PC-9 (cell line): Measurements from ENCODE around the gene ZFX. TPM values are rescaled to one million over a fixed set of nuclear protein-coding genes. Genes with fewer than 3 reads are reported as not detected.

ENCODE experiments used
- BruUV-seq: library from RNA; stranded (reverse); fragments of 400-500 nt; replicated peaks from 2 replicates; lab custom pipeline; 2021; lab: Mats Ljungman, UMichigan
- CTCF ChIA-PET: fragments of 300-600 bp; sonication (Branson Sonifier 250); formaldehyde crosslinking; loops from one replicate; lab custom pipeline; 2022; ENCODE audit warnings: antibody characterized with exemption; lab: Charles Lee
- POLR2A ChIA-PET: fragments of 300-600 bp; sonication (Branson Sonifier 250); formaldehyde crosslinking; loops from one replicate; lab custom pipeline; 2022; ENCODE audit warnings: antibody characterized with exemption; ENCODE audit not compliant: unreplicated experiment; lab: Charles Lee
- DNase-seq, 2 experiments: peaks; one replicate each; pipeline versions ENCODE4 v3.0.0 to v3.0.0-alpha.2; 2015 to 2022; ENCODE audit warnings: mixed read lengths in 1 of 2
- H2AFZ ChIP-seq: fragments of 200-600 bp; sonication (generic); 2 replicates; pipeline ENCODE4 v1.8.1; 2017; ENCODE audit warnings: antibody characterized with exemption
- H3F3A ChIP-seq: fragments of 200-600 bp; sonication (generic); 2 replicates; pipeline ENCODE4 v1.8.1; 2017; ENCODE audit warnings: antibody characterized with exemption, mild to moderate bottlenecking, low read depth; ENCODE audit not compliant: insufficient read depth
- H3K27ac ChIP-seq: fragments of 200-600 bp; sonication (generic); 2 replicates; pipeline ENCODE4 v1.6.1; 2016; ENCODE audit warnings: mixed run types
- H3K27me3 ChIP-seq: fragments of 200-600 bp; sonication (generic); 2 replicates; pipeline ENCODE4 v1.6.1; 2016; ENCODE audit warnings: low read depth, mixed run types; ENCODE audit not compliant: insufficient read depth
- H3K36me3 ChIP-seq: fragments of 200-600 bp; sonication (generic); 2 replicates; pipeline ENCODE4 v1.6.1; 2016; ENCODE audit warnings: low read depth, mixed run types
- H3K4me1 ChIP-seq: fragments of 200-600 bp; sonication (generic); replicated peaks from 2 replicates; pipeline ENCODE4 v1.6.1; 2016; ENCODE audit warnings: mixed run types; ENCODE audit not compliant: insufficient read depth
- H3K4me2 ChIP-seq: fragments of 200-600 bp; sonication (generic); 2 replicates; pipeline ENCODE4 v1.6.1; 2017; ENCODE audit warnings: mixed run types
- H3K4me3 ChIP-seq: fragments of 200-600 bp; sonication (generic); 2 replicates; pipeline ENCODE4 v1.6.1; 2016; ENCODE audit warnings: mixed run types
- H3K79me2 ChIP-seq: fragments of 200-600 bp; sonication (generic); 2 replicates; pipeline ENCODE4 v1.6.1; 2017; ENCODE audit warnings: low read depth, mixed run types
- H3K9me2 ChIP-seq: fragments of 200-600 bp; sonication (generic); 2 replicates; pipeline ENCODE4 v1.8.1; 2017; ENCODE audit warnings: mild to moderate bottlenecking; ENCODE audit not compliant: insufficient read depth
- H3K9me3 ChIP-seq: fragments of 200-600 bp; sonication (generic); 2 replicates; pipeline ENCODE4 v1.8.1; 2016; ENCODE audit warnings: low read depth; ENCODE audit not compliant: insufficient read depth
- H4K20me1 ChIP-seq: fragments of 200-600 bp; sonication (generic); 2 replicates; pipeline ENCODE4 v1.8.1; 2017; ENCODE audit not compliant: insufficient read depth
- CTCF ChIP-seq: fragments of 200-600 bp; sonication (generic); conservative IDR thresholded peaks from 2 replicates; pipeline ENCODE4 v1.6.1; 2017; ENCODE audit warnings: mixed run types, antibody characterized with exemption, mild to moderate bottlenecking, moderate library complexity
- EZH2 ChIP-seq: fragments of 200-600 bp; sonication (generic); IDR thresholded peaks from 2 replicates; pipeline ENCODE4 v1.8.0; 2017; ENCODE audit warnings: antibody characterized with exemption, low read depth
- intact Hi-C: fragments of 100-400 bp; cut with micrococcal nuclease; formaldehyde crosslinking; loops from one replicate; pipeline ENCODE4 v1.10.0; 2022; ENCODE audit not compliant: unreplicated experiment
- total RNA-seq: library from RNA; stranded (reverse); gene quantifications from 2 replicates; pipeline ENCODE4 v1.2.3, GENCODE V29; 2021

The ZFX gene
- total RNA-seq, 1 experiment from 2014 or later = 39.6 TPM

GRCh38 chrX:24198101-24198500 lies 48.6 kb downstream of the ZFX start:
- ChIA-PET POLR2A (no interaction called here), CTCF (no interaction called here)
- no peak for DNase-seq
- Histone ChIP-seq H3K27ac (no peak overlapping the region), H2AFZ (no peak overlapping the region), H3K79me2 (peaks cover 59% of the 10 kb centered on the region), H3K36me3 (no peaks in the 10 kb centered on the region; the same call in 1 of the 2 replicates), H3K9me2 (no peaks in the 10 kb centered on the region), H3K4me3 (no peak overlapping the region), H3K27me3 (no peaks in the 10 kb centered on the region), H3K9me3 (no peaks in the 10 kb centered on the region), H3K4me1 (no peaks in the 10 kb centered on the region), H4K20me1 (peaks cover 33% of the 10 kb centered on the region), H3F3A (peaks cover 4% of the 10 kb centered on the region; the same call in 1 of the 2 replicates), H3K4me2 (no peak overlapping the region)
- intact Hi-C loops = no loop called here
- no TSS peak for BruUV-seq
- no peak for TF ChIP-seq EZH2
- TF ChIP-seq CTCF = no peak

- Histone ChIP-seq H3K9me2 (no peaks in the 10 kb centered on the region), H3K4me2 (no peak overlapping the region), H3K4me1 (no peaks in the 10 kb centered on the region), H3K79me2 (peaks cover 65% of the 10 kb centered on the region), H2AFZ (no peak overlapping the region), H4K20me1 (peaks cover 35% of the 10 kb centered on the region), H3K27ac (no peak overlapping the region), H3K4me3 (no peak overlapping the region), H3K9me3 (no peaks in the 10 kb centered on the region), H3F3A (peaks cover 4% of the 10 kb centered on the region; the same call in 1 of the 2 replicates), H3K27me3 (no peaks in the 10 kb centered on the region), H3K36me3 (no peaks in the 10 kb centered on the region)
- DNase-seq = no peak
- intact Hi-C loops = no loop called here
- ChIA-PET CTCF (no interaction called here), POLR2A (no interaction called here)
- no TSS peak for BruUV-seq
- TF ChIP-seq EZH2 = no peak
- no peak for TF ChIP-seq CTCF
These were observed 50.6 kb downstream of the ZFX start for GRCh38 chrX:24200133-24200532.

- Histone ChIP-seq H3K4me1 (no peaks in the 10 kb centered on the region), H3K9me3 (no peaks in the 10 kb centered on the region), H3F3A (peaks cover 4% of the 10 kb centered on the region; the same call in 1 of the 2 replicates), H3K79me2 (peaks cover 62% of the 10 kb centered on the region), H3K4me2 (no peak overlapping the region), H3K36me3 (no peaks in the 10 kb centered on the region), H3K4me3 (no peak overlapping the region), H2AFZ (no peak overlapping the region), H4K20me1 (peaks cover 39% of the 10 kb centered on the region), H3K27ac (no peak overlapping the region), H3K27me3 (no peaks in the 10 kb centered on the region), H3K9me2 (no peaks in the 10 kb centered on the region)
- intact Hi-C loops = no loop called here
- ChIA-PET CTCF (interaction anchor here (0.5 kb wide), 1 partner anchor 146 kb away, joined by 3 read pairs; no protein-coding TSS in a partner anchor), POLR2A (no interaction called here)
- no peak for TF ChIP-seq CTCF
- TF ChIP-seq EZH2 = no peak
- DNase-seq = no peak
- no TSS peak for BruUV-seq
These were observed 51.7 kb downstream of the ZFX start for GRCh38 chrX:24201216-24201615.
